Nephron progenitor cell (in vitro differentiated cells): ENCODE measurements around the gene PRR15L.
"Not testable (repeated sequence)": the region's sequence is repeated elsewhere in the genome, so short reads cannot be mapped to it uniquely, and the experiment has no call there.

ENCODE experiments used
- DNase-seq: peaks from one replicate; pipeline ENCODE4 v3.0.0; 2021
- H3K27ac Mint-ChIP-seq: 2 replicates; pipeline ENCODE4 v1.8.0; 2021; ENCODE audit warnings: mild to moderate bottlenecking, moderate library complexity, mixed read lengths
- H3K27me3 Mint-ChIP-seq: 2 replicates; pipeline ENCODE4 v1.8.0; 2021; ENCODE audit warnings: mild to moderate bottlenecking, low read depth, mixed read lengths; ENCODE audit not compliant: poor library complexity
- H3K36me3 Mint-ChIP-seq: 2 replicates; pipeline ENCODE4 v1.8.0; 2021; ENCODE audit warnings: low read depth, mixed read lengths
- H3K4me1 Mint-ChIP-seq: 2 replicates; pipeline ENCODE4 v1.8.0; 2021; ENCODE audit warnings: mixed read lengths
- H3K4me3 Mint-ChIP-seq: 2 replicates; pipeline ENCODE4 v1.8.0; 2021; ENCODE audit warnings: mild to moderate bottlenecking, moderate library complexity, mixed read lengths
- H3K9me3 Mint-ChIP-seq: 2 replicates; pipeline ENCODE4 v1.8.0; 2021; ENCODE audit warnings: mild to moderate bottlenecking, moderate library complexity, mixed read lengths
- CTCF ChIP-seq: fragments of 200-600 bp; sonication (generic); IDR thresholded peaks from 2 replicates; pipeline ENCODE4 v1.5.0; 2021; ENCODE audit warnings: antibody characterized with exemption

PRR15L gene

DNA sequence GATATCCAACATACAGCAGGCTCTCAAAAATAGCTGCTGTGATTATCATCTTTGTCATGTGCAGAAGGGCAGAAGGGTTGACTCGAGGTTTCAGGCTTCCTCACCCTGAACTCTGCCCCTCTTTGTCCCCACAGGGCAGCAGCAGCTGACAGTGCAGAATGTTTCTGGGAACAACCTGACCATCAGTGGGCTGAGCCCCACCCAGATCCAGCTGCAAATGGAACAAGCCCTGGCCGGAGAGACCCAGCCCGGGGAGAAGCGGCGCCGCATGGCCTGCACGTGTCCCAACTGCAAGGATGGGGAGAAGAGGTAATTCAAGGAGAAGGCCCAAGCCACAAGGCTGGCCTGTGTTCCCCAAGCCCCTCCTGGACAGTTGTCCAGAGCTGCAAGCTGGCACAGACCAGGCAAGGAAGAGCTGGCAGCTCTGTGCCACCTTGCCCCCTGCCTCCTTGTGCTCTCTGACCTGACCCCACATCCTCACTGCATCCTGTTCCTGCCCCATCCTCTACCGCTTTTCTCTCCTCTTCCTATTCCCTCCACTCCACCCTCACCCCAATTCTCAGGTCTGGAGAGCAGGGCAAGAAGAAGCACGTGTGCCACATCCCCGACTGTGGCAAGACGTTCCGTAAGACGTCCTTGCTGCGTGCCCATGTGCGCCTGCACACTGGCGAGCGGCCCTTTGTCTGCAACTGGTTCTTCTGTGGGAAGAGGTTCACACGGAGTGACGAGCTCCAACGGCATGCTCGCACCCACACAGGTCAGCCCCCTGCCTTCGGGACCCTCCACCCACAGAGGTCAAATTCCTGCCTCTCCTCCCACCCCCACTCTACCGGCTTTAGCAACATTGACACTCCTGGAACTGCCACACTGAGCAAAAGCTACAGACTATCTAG lies 32.7 kb downstream of the PRR15L start:
- no peak overlapping the region for H3K27ac Mint-ChIP-seq
- H3K9me3 Mint-ChIP-seq = no peaks in the 10 kb centered on the region
- H3K36me3 Mint-ChIP-seq = peaks cover 46% of the 10 kb centered on the region
- DNase-seq = no peak
- no peak overlapping the region for H3K4me3 Mint-ChIP-seq
- H3K4me1 Mint-ChIP-seq = no peaks in the 10 kb centered on the region
- TF ChIP-seq CTCF = no peak
- H3K27me3 Mint-ChIP-seq = no peaks in the 10 kb centered on the region

- not testable (repeated sequence) for H3K27me3 Mint-ChIP-seq, H3K4me3 Mint-ChIP-seq, DNase-seq, H3K27ac Mint-ChIP-seq, H3K4me1 Mint-ChIP-seq, H3K9me3 Mint-ChIP-seq
- H3K36me3 Mint-ChIP-seq = peaks cover 48% of the 10 kb centered on the region
Measured at GRCh38 chr17:47919889-47920288, 37.8 kb downstream of the PRR15L start.

GRCh38 chr17:47918991-47919390 lies 38.7 kb downstream of the PRR15L start:
- Mint-ChIP-seq H3K4me1 (no peaks in the 10 kb centered on the region), H3K27me3 (no peaks in the 10 kb centered on the region), H3K27ac (no peak overlapping the region), H3K4me3 (no peak overlapping the region), H3K36me3 (peaks cover 48% of the 10 kb centered on the region), H3K9me3 (no peaks in the 10 kb centered on the region)
- no peak for TF ChIP-seq CTCF
- DNase-seq = no peak

GRCh38 chr17:47918006-47918405 lies 39.7 kb downstream of the PRR15L start:
- Mint-ChIP-seq H3K27ac (no peak overlapping the region), H3K4me1 (no peaks in the 10 kb centered on the region), H3K9me3 (no peaks in the 10 kb centered on the region), H3K27me3 (no peaks in the 10 kb centered on the region), H3K36me3 (peaks cover 44% of the 10 kb centered on the region), H3K4me3 (no peak overlapping the region)
- DNase-seq = no peak
- TF ChIP-seq CTCF = no peak

DNA sequence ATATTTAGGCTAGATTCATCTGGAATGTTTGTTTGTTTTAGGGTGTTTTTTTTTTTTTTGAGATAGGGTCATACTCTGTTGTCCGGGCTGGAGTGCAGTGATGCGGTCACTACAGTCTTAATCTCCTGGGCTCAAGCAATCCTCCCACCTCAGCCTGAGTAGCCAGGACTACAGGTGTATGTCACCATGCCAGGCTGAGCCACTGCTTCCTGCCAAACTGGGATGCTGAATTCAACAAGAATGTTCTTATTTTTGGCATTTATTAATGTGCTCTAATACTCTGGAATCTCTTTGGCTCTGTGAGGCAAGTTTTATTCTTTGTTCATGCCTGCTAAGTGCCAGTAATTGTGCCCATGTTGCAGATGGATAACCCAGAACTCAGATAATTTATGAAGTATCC lies 40.1 kb downstream of the PRR15L start:
- no peak overlapping the region for H3K27ac Mint-ChIP-seq
- DNase-seq = no peak
- no peak overlapping the region for H3K4me3 Mint-ChIP-seq
- peaks cover 40% of the 10 kb centered on the region for H3K36me3 Mint-ChIP-seq
- no peaks in the 10 kb centered on the region for H3K4me1 Mint-ChIP-seq
- H3K27me3 Mint-ChIP-seq = no peaks in the 10 kb centered on the region
- no peak for TF ChIP-seq CTCF
- no peaks in the 10 kb centered on the region for H3K9me3 Mint-ChIP-seq

- DNase-seq = no peak
- no peak overlapping the region for H3K27ac Mint-ChIP-seq
Measured at GRCh38 chr17:47916489-47917208, 41.0 kb downstream of the PRR15L start.

More at GRCh38 chr17:47916489-47917208, 41.0 kb downstream of the PRR15L start:
- Mint-ChIP-seq H3K27me3 (no peaks in the 10 kb centered on the region), H3K9me3 (no peaks in the 10 kb centered on the region), H3K4me3 (no peak overlapping the region), H3K36me3 (peaks cover 45% of the 10 kb centered on the region), H3K4me1 (peaks cover 8% of the 10 kb centered on the region)
- TF ChIP-seq CTCF = no peak
